Small intestine (tissue), 7 donors: Measurements from ENCODE around the gene CDH23. TPM values are rescaled to one million over a fixed set of nuclear protein-coding genes. Genes with fewer than 3 reads are reported as not detected.

Experiments
- DNase-seq, 2 donors: peaks; one replicate each; pipeline versions ENCODE4 v3.0.0 to v3.0.0-alpha.2; 2013
- FAIRE-seq: peaks from 2 replicates; lab custom pipeline; 2012; peaks lifted over from hg19 to GRCh38; lab: Jason Lieb, UNC
- H3K27ac ChIP-seq, 3 donors: one replicate each; pipeline ENCODE4 v1.5.1; 2013; ENCODE audit warnings: low read length in 2 of 3, mild to moderate bottlenecking in 2 of 3, control low read depth in 1 of 3, inconsistent platforms in 1 of 3, low read depth in 1 of 3, moderate library complexity in 1 of 3
- H3K27me3 ChIP-seq, 3 donors: one replicate each; pipeline ENCODE4 v1.6.1; 2013; ENCODE audit warnings: low read length in 3 of 3, inconsistent platforms in 1 of 3; ENCODE audit not compliant: control insufficient read depth in 3 of 3, insufficient read depth in 3 of 3
- H3K36me3 ChIP-seq, 3 donors: one replicate each; pipeline ENCODE4 v1.6.1; 2013; ENCODE audit warnings: low read length in 3 of 3, inconsistent platforms in 1 of 3, low read depth in 1 of 3, mild to moderate bottlenecking in 1 of 3, moderate library complexity in 1 of 3; ENCODE audit not compliant: control insufficient read depth in 3 of 3, insufficient read depth in 2 of 3
- H3K4me1 ChIP-seq, 3 donors: one replicate each; pipeline ENCODE4 v1.6.1; 2013; ENCODE audit warnings: low read length in 2 of 3, inconsistent platforms in 1 of 3, low read depth in 1 of 3, mild to moderate bottlenecking in 1 of 3, moderate library complexity in 1 of 3; ENCODE audit not compliant: control insufficient read depth in 3 of 3, insufficient read depth in 2 of 3
- H3K4me3 ChIP-seq, 3 donors: one replicate each; pipeline ENCODE4 v1.5.1; 2013; ENCODE audit warnings: low read length in 3 of 3, control low read depth in 1 of 3, inconsistent platforms in 1 of 3, low read depth in 1 of 3, mild to moderate bottlenecking in 1 of 3, moderate library complexity in 1 of 3
- H3K9me3 ChIP-seq, 2 donors: one replicate each; pipeline ENCODE4 v1.6.1; 2013; ENCODE audit warnings: low read depth in 1 of 2, low read length in 1 of 2; ENCODE audit not compliant: control insufficient read depth in 2 of 2, insufficient read depth in 1 of 2
- whole genome bisulfite sequencing, 3 donors: extraction: QIAGEN DNeasy Blood & Tissue Kit; methylation state at CpG; one replicate each; pipeline ENCODE4 v1.1.7; 2013; 5-methylcytosine and 5-hydroxymethylcytosine counted together
- polyA plus RNA-seq, 4 donors: library from polyadenylated mRNA; stranded (reverse) in 3 of 4; unstranded in 1 of 4; fragments of 200-250 nt in 3 of 4; fragments of 120-200 nt in 1 of 4; gene quantifications; one replicate each; pipeline versions ENCODE4 v1.2.1 to v1.2.3, GENCODE V29; 2013
- donor health status: healthy with polysubstance abuse.
- donor health status: control.
- donor health status: control.
- donor health status: Bipolar disorder and iron deficiency.
- donor health status: healthy.

Gene CDH23
- polyA plus RNA-seq, 4 donors = 0.89 to 2.5 (median 1.6) TPM

GRCh38 chr10:71605263-71605962 lies 208.7 kb downstream of the CDH23 start:
- Histone ChIP-seq H3K27ac (no peak overlapping the region), H3K9me3 (no peaks in the 10 kb centered on the region), H3K4me3 (no peak overlapping the region), H3K36me3 (no peaks in the 10 kb centered on the region), H3K4me1 (peaks cover 0 to 9% (median 0%) of the 10 kb centered on the region in 3 donors), H3K27me3 (no peaks in the 10 kb centered on the region)
- WGBS, 3 donors = 77 to 85% (median 83%) methylated on average over 2 of the region's 2 CpGs
- FAIRE-seq = no peak
- DNase-seq = no peak

GRCh38 chr10:71606257-71607081 lies 209.7 kb downstream of the CDH23 start:
- WGBS, 3 donors = 60 to 86% (median 85%) methylated on average over 3 to 9 of the region's 9 CpGs
- H3K36me3 ChIP-seq = no peaks in the 10 kb centered on the region
- no peak overlapping the region for H3K27ac ChIP-seq
- H3K27me3 ChIP-seq = no peaks in the 10 kb centered on the region
- DNase-seq = no peak
- no peaks in the 10 kb centered on the region for H3K9me3 ChIP-seq
- FAIRE-seq = no peak
- H3K4me3 ChIP-seq = no peak overlapping the region
- H3K4me1 ChIP-seq = peaks cover 0 to 9% (median 0%) of the 10 kb centered on the region in 3 donors

GRCh38 chr10:71607082-71607443 lies 210.3 kb downstream of the CDH23 start:
- H3K9me3 ChIP-seq = no peaks in the 10 kb centered on the region
- 82 to 91% (median 84%) methylated on average over 5 of the region's 5 CpGs for WGBS, 3 donors
- FAIRE-seq (no peak), DNase-seq (no peak)
- peaks cover 0 to 9% (median 0%) of the 10 kb centered on the region in 3 donors for H3K4me1 ChIP-seq
- H3K36me3 ChIP-seq = no peaks in the 10 kb centered on the region
- H3K27ac ChIP-seq = no peak overlapping the region
- H3K4me3 ChIP-seq = no peak overlapping the region
- no peaks in the 10 kb centered on the region for H3K27me3 ChIP-seq

GRCh38 chr10:71608819-71609768 lies 212.4 kb downstream of the CDH23 start:
- FAIRE-seq (no peak), DNase-seq (peak; percentile 66 to 82)
- Histone ChIP-seq H3K36me3 (no peaks in the 10 kb centered on the region), H3K9me3 (no peaks in the 10 kb centered on the region), H3K4me3 (no peak overlapping the region), H3K27me3 (no peaks in the 10 kb centered on the region), H3K4me1 (peaks cover 0 to 10% (median 3%) of the 10 kb centered on the region in 3 donors), H3K27ac (no peak overlapping the region)
- 56 to 59% (median 57%) methylated on average over 18 to 20 of the region's 20 CpGs for WGBS, 3 donors

- Histone ChIP-seq H3K4me3 (no peak overlapping the region), H3K27me3 (no peaks in the 10 kb centered on the region), H3K36me3 (no peaks in the 10 kb centered on the region), H3K9me3 (no peaks in the 10 kb centered on the region), H3K4me1 (peaks cover 0 to 10% (median 1%) of the 10 kb centered on the region in 3 donors), H3K27ac (no peak overlapping the region)
- 46 to 52% (median 50%) methylated on average over 3 of the region's 3 CpGs for WGBS, 3 donors
- FAIRE-seq (no peak), DNase-seq (no peak)
Observed at GRCh38 chr10:71610651-71611050, 213.9 kb downstream of the CDH23 start.

GRCh38 chr10:71611131-71611530 lies 214.4 kb downstream of the CDH23 start:
- FAIRE-seq (no peak), DNase-seq (no peak)
- no peaks in the 10 kb centered on the region for H3K27me3 ChIP-seq
- peaks cover 0 to 14% (median 1%) of the 10 kb centered on the region in 3 donors for H3K4me1 ChIP-seq
- no peak overlapping the region for H3K4me3 ChIP-seq
- no peaks in the 10 kb centered on the region for H3K9me3 ChIP-seq
- H3K27ac ChIP-seq = no peak overlapping the region
- no peaks in the 10 kb centered on the region for H3K36me3 ChIP-seq
- 87 to 91% (median 91%) methylated on average over 5 of the region's 5 CpGs for WGBS, 3 donors

GRCh38 chr10:71611709-71612422 lies 215.1 kb downstream of the CDH23 start:
- H3K4me3 ChIP-seq = no peak overlapping the region
- FAIRE-seq (no peak), DNase-seq (no peak)
- H3K4me1 ChIP-seq = peaks cover 0 to 22% (median 1%) of the 10 kb centered on the region in 3 donors
- H3K27ac ChIP-seq = no peak overlapping the region
- H3K9me3 ChIP-seq = no peaks in the 10 kb centered on the region
- 84 to 87% (median 86%) methylated on average over 12 of the region's 12 CpGs for WGBS, 3 donors
- no peaks in the 10 kb centered on the region for H3K36me3 ChIP-seq
- H3K27me3 ChIP-seq = no peaks in the 10 kb centered on the region
